GM20431 (cell line): ENCODE data around the gene GLOD4.
"Not testable (repeated sequence)": the region's sequence is repeated elsewhere in the genome, so short reads cannot be mapped to it uniquely, and the experiment has no call there.

ENCODE experiments used
- in situ Hi-C: fragments of 300-500 bp; cut with MseI, MboI; formaldehyde crosslinking; loops from one replicate; pipeline ENCODE4 v1.15.0; 2020; ENCODE audit warnings: low sequenced_read_pairs; ENCODE audit not compliant: unreplicated experiment

GLOD4 gene

GRCh38 chr17:785901-786300, 3.8 kb upstream of the GLOD4 start:
- in situ Hi-C loops: not testable (repeated sequence)

DNA sequence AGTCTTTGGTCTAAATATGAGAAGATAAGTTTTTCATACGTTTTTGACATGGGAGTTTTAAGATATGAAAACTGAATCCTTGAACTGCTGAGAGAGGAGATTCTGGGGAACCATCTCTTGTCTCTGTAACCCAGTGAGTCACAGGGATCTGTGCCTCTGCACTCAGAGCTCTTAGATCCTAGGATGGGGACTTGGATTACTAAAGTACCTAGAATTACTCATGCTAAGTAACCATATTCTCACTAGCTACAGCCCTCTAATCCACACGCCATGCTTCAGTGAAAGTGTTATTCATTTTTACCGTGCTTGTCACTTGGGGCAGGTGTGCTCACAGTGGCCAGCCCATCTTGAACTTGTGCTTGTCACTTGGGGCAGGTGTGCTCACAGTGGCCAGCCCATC, 2.1 kb upstream of the GLOD4 start:
- in situ Hi-C loops: no loop called here

DNA sequence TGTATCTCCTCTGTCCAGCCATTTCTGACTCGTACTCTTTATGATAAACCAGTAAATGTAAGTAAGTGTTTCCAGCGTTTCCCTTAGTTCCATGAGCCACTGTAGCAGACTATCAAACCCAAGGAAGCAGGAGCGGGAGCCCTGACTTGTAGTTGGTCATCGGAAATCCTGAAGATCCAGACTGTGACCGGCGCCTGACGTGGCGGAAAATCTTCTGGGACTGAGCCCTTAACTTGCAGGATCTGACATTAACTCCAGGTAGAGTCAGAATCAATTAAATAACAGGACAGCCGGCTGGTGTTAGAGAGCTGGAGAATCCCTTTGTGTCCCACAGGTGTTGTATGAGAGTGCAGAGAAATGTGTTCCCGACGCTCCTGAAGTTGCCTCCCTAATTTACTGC, 4.0 kb downstream of the GLOD4 start:
- in situ Hi-C loops: no loop called here

GRCh38 chr17:774313-774584, 7.8 kb downstream of the GLOD4 start:
- in situ Hi-C loops: no loop called here

GRCh38 chr17:773467-774312, 8.4 kb downstream of the GLOD4 start:
- in situ Hi-C loops: no loop called here

DNA sequence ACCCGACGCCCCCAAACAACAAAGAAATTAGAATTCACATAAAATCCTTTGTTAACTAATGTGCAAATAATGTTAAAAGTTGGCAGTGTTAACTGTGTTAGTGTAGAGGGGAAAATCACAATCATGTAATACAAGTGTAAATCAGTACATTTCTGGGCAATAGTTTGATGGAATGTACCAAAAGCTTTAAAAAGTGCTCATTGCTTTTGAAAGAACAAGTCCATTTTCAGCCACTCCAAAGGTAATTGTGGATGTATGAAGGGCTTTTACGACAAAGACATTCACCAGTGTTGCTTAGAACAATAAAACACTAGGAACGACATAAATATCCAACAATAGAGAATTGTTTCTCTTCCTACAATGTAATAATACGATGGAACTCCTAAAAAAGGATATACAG, 9.1 kb downstream of the GLOD4 start:
- in situ Hi-C loops: no loop called here

GRCh38 chr17:767076-767475, 15.0 kb downstream of the GLOD4 start:
- in situ Hi-C loops: no loop called here

- in situ Hi-C loops: no loop called here
These were observed 21.7 kb downstream of the GLOD4 start for GRCh38 chr17:760371-760770.

DNA sequence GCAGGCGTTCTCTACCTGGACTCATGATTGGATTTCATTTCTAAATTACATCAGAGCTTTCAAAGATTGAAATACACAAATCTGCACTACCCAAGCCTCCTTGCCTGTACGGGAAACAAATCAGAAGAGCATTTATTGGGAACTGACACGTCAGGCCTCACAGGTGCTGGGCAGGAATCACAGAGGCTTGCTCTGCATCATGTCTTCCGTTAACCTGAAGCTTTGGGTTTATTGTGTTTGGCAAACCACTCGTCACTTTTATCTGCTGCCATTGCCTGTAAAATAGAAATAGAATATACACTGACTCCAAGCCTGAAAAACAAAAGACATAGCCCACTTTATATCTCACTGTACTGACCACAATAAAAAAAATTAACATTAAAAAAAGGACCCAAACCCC, 22.1 kb downstream of the GLOD4 start:
- in situ Hi-C loops: no loop called here

GRCh38 chr17:756010-756567, 26.0 kb downstream of the GLOD4 start:
- in situ Hi-C loops: not testable (repeated sequence)

- in situ Hi-C loops: not testable (repeated sequence)
These were observed 26.6 kb downstream of the GLOD4 start for GRCh38 chr17:755319-755961.

DNA sequence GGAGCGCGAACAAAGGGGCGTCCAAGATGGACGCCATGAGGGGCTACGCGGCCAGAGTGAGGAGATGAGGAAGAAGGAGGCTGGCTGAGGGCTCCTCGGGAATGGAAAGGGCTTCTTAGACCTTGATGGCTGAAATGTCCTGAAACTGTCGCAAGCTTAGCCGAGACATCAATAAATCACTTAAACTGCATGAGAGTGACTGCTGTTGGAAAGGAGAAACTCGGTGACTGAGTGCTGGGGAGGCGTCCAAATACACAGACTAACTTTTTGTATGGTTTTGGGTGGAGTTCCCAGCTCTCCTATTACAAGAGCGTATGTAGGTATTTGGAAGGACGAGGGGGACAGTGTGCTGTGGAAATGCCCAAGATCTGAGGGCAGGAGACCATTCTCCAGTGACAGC, 28.7 kb downstream of the GLOD4 start:
- in situ Hi-C loops: no loop called here

- in situ Hi-C loops: no loop called here
These were observed 29.4 kb downstream of the GLOD4 start for GRCh38 chr17:752620-753219.

DNA sequence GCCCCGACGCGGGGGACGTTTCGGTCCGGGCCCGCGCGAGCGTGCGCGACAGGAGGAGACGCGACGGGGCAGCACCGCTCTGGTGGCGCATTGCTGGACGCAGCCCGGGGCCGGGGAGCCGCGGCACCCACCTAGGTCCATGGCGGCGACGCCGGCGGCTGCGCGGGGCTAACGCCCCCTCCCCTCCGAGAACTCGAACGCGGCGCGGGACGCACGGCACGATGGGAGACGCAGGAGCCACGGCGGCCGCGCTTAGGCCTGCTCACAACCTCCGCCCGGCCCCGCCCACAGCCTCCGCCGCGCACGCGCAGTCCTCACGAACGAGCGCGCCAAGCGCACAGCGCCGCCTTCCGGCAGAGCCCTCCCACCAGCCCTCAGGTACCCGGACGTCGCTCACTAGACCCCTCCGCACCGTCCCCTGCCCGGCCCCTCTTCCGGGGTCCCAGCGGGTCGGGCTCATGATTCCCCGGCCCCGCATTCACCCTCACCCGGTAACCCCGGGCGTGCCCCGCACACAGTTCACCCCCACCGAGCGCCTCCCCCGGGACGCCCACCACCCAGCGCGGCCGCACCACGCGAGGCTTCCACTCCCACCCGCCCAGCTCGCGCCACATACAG, 30.0 kb downstream of the GLOD4 start, which contains the start of gene GEMIN4:
GEMIN4 (minus strand) TSS at position 263 of the 618 bp plus-strand sequence; CDS start at position 141, 122 bp downstream.
- in situ Hi-C loops: no loop called here

DNA sequence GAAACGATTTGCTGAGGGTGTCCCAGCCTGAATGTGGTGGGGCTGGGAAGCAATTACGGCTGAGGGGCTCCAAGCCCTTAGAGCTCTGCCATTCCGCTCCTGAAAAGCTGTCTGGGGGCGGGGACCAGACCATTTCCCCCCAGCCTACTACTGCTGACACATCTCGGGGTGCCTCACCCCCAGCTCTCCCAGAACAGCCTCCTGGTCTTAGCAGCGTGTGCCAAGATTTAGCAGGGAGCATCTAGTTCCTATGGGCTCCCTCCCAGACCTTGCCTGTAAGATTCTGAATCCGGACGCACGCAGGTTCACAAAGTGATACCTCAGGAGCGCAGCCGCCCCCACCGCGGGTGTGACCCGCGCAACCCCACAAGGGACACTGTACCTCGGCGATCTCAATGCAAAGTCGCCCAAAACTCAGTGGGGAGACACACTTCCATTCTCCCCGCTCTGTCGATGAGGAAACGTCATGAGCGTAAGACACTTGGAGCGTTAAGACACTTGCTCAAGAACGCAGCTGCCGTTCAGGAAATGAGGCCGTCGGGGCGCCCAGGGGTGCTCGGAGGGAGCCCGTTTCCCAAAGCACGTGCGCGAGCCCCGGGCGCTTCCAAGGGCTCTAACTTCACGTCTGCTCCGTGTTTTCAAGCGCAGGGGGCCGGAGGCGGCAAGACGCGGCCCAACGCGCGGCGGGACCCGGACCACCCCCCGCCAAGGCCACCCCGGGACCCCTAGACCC, 30.6 kb downstream of the GLOD4 start:
- in situ Hi-C loops: no loop called here

DNA sequence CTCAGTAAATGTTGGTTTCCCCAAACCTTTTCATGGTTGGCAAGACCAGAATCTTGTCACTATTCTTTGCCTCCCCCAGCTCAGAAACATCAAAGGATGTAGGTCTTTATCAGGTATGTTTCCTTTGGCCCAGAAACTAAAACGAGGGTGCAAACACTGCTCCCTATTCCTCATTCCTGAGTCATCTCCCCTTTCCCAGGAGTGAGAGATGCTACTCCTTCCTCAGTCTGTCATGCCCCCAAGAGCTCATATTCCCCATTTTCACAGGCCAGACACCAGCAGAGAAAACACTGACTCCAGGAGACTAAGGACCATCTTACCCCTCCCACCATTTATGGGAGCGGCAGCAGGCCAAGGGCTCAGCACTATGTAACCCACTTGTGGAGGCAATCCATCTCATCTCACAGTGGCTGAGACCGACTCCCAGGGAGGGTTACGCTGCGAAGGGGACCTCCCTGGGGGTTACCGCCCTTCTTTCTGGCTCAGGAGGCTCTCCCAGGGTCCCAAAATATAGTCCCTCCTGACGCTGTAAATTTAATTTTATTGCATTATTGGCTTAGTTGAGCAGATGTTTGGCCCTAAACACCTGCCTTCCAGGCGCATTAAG, 31.5 kb downstream of the GLOD4 start:
- in situ Hi-C loops: no loop called here

GRCh38 chr17:749359-749758, 32.7 kb downstream of the GLOD4 start:
- in situ Hi-C loops: not testable (repeated sequence)

GRCh38 chr17:748604-749003, 33.5 kb downstream of the GLOD4 start:
- in situ Hi-C loops: not testable (repeated sequence)

DNA sequence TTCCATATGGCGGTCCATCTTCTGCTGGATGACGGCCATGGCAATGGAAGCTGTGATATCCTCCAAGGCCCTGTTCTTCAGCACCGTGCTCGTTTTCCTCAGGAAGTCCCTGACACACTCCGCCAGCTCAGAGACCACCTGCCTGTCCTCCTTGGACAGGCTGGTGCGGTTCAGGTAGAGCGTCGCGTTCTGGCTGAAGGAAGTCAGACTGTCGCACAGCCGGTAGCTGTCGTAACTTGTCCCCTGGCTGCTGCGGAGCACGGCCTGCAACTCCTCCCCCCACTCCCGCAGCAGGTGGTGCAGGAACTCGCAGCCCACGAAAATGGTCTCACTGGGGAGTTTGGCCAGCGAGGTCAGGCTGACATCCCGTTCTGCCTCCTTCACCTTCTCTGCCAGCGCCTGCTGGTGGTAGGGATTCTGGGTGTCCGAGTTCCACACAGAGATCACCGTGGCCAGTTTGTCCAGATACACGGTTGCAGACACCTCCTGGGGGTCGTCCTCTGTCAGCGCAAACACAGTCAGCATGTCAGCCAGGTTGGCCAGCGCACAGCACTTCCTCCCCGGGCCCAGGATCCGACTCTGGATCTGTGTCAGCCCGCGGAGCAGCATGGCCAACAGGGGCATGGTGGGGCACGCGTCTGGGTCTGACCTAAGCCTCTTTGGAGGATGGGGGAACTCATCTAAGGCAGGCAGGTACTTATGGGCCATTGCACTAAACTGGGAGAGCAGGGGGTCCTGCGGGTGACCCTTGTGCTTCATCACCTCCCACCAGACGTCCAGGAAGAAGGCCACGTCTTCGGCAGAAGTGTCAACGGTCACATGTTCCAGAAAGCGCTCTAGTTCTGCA, 35.1 kb downstream of the GLOD4 start:
- in situ Hi-C loops: no loop called here
